CD4-positive, alpha-beta T cell treated with Interleukin-4 for 1 hour (primary cell): ENCODE measurements around the gene GRID1.

ENCODE experiments used
- DNase-seq, 2 donors: peaks; one replicate each; pipeline ENCODE4 v3.0.0-alpha.2; 2020 to 2022

The GRID1 gene

DNA sequence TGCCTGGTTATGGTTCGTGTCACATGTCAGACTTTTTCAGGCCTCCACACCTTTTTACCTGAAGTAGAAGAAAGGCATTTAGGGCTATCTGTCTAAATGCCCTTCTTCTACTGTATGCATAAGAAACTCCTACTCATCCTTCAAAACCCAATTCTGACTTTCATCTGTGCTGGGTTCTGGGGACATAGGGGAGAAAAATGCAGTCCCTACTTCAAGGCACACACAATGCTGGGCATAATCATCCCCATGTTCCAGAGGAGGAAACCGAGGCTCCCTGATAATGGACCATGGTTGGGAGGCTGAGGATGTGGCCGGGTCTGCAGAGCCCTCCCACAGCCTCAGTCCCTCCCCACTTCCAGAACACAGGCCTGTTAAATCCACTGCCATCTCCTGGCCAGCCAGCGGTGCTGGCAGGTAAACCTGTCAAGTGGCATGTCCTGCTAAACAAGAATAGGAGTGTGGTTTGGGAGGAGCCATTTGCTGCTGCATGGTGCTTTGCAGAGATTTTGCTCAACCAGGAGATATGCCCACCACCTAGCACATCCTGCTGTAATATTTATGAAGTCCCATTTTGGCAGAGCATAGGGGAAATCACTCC, 32.0 kb downstream of the GRID1 start:
- DNase-seq, result no peak

DNA sequence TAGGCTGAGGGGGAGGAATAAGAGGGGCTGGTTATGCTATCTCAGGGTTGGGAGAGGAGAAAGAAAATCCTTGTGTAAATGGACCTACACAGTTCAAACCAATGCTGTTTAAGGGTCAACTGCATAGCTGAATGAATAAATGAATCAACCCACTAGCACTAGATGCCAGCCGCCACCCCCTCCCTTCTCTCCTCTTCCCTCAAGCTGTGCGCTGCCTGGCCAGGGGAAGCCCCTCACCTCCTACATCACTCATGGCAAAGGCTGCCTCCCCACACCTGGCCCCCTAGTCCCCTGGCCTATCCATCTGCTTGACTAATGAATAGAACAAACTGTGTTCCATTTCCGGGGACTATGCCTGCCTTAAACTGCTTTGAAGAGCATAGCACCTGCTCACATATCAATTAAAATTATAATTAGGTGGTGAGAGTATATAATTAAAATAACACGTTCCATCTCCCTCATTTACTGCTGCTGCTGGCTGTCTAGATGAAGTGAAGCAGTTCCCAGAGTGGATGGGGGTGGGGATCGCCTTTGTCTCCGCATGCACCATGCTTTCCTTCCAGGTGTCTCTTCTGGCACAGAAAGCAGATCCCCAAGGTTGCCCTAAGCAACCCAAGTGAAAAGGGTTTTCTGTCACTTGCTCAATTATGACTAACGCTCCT, 32.6 kb downstream of the GRID1 start:
- DNase-seq, result no peak

DNA sequence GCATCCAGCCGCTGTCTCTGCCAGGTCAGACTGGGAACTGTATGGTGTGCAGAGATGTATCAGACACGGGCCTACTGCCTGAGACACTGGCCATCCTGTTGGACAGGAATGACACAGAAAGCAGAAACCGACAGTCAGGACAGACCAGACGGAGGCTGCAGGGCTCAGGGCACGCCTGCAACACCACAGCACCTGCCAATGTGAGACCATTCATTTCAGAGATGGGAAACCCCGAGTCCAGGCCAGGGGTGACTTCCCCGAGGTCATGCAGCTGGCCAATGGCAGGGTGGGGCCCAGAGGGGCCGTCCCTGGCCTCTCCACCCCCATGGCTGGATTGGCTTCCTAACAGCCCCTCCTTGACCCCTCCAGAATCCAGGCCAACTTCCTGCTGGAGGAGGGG, 34.7 kb downstream of the GRID1 start:
- DNase-seq, result no peak

DNA sequence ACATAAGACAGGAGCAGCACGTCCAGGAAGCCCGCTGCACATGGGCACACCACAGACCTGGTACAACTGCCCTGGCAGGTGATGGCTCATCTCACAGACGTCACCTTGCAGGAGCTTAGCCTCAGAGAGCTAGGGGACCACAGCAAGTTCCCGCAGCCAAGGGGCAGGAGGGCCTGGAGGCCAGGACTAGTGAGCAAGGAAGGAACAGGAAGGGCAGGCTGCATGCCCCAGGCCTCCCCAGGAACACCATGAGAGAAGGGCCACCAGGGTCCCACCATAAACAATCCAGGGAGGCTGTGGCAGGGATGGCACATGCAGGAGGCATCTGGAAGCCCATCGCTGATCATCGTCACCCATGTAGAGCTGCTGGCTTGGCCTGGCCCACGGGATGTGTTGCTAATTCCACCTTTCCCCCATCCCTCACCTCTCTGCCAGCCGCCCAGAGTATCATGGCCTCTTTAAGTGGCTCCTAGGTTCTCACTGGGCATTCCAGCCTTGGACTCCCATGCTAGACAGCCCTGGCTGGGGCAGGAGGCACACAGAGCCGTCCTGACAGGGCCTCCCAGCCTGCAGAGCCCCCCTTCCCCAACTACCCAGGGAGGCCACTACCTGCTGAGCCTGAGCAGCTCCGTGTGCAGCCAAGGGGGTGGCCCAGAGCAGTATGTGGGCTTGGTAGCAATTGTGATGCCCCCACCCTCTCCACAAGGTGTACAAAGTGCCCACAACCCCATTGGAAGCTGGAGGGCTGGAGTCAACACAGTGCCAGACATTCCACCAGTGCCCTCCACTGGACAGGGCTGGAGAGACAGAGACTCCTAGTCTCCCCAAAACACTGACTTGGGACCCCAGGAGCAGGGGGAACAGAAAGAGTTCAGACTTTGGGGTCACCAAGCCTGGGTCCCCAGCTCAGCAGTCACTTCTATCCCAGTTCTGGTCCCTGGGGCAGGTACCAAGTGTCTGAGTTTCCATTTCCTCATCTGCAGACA, 35.5 kb downstream of the GRID1 start:
- DNase-seq, result no peak

DNA sequence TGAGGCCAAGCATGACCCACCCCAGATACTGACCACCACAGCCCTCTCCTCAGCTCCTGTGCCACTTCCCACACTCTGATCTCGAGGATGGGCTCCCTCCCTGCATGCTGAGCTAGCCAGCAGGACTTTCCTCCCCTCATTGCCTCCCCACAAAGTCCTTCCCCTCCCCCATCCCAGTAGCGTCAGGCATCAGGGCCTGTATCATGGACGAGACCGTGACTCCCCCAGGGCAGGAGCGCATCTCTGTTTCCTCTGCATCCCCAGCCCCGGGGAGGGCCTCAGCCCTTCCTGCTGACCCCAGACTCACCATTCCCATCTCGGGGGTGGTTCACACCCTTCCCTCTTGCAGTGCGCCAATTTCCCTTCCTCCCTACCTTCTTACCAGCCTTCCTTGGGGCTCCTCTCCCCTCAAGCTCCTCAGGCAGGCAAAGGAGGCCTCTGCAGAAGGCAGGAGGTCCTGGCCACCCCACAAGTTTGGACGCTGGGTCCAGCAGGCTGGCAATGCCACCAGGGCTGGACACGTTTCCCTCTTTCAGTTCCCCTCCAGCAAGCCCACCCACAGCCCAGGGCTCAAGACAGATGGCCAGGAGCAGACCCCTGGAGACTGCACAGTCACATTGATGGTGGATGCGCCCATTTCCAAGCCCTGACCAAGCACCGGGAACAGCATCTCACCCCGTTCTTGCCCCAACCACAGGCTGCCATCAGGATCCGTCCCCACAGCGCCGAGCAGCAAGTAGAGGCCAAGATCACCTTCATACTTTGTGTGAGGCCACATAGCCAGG, 36.5 kb downstream of the GRID1 start:
- DNase-seq, result no peak

DNA sequence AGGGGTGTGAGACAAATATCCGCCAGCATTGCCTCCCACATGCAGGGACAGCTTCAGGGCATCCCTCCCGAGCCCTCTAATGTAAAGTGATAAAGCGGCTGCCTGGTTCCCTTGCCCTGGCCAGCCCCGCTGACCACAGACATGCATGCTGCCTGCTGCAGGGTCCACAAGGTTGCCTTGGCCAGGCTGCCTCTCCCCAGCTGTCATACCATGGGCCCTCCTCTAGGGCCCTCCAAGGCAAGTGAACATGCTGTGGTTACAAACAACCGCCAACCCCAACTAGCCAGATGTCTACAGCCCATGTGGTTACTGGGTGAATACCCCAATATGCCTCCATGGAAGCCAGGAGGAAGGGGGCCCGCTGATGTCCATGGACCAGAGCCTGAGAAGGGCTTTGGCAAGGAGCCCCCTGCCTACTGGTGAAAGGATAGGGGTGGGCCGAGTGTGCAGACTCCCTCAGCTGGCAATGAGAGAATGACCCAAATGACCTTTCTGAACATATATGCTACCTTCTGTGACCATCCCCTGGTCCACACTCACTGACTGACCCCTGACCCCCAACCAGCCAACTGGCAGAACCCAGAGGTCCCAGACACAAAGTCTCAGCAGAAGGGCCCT, 37.4 kb downstream of the GRID1 start:
- DNase-seq, result no peak

DNA sequence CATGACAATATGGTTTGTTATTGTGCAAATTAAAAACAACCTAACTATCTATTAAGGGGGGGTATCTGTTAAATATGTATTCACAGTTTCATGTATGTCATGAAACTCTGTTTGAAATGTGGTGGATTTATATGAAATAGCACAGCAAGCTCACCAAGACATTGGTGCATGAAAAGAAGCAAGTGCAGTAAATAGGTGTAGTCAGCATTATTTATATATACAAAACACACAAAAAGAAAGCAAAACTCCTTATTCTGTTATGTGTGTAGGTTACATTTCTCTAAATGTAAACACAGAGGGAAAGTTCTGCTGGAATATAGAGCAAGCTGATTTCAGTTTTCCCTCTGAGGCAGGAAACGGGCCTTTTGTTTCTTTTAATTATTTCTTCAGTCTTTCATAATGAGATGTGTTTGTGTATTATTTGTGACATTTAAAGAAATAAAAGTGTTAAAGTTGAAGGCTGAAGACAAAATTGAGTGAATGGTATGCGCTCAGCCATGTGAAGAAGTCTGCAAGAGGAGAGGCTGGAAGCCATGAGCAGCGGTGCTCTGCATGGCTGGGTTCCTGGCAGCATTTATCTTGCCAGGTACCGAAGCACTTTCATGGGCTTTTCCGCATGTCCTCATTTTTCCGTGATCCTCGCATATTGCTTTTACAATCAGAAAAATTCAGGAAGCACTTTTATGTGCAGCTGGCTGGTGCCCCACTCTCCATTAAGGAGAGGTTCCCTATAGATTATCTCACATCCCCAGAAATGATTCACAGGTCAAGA, 38.5 kb downstream of the GRID1 start:
- DNase-seq, result no peak

DNA sequence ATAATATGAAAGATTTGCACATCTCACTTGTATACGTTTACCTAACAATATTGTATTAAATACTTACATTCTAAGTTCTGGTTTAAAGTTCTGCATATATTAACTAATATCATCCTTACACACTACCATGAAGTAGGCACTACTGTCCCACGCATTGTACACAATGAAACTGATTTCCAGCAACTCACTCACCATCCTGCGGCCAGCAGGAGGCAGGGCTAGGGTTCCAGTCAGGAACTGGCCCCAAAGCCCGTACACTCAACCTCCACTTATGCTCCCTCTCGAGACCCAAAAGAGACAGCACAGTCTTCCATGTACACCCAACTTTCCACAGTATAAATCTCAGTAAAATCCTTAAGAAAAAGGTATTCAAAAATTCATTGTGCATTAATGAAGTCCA, 41.4 kb downstream of the GRID1 start:
- DNase-seq, result no peak

DNA sequence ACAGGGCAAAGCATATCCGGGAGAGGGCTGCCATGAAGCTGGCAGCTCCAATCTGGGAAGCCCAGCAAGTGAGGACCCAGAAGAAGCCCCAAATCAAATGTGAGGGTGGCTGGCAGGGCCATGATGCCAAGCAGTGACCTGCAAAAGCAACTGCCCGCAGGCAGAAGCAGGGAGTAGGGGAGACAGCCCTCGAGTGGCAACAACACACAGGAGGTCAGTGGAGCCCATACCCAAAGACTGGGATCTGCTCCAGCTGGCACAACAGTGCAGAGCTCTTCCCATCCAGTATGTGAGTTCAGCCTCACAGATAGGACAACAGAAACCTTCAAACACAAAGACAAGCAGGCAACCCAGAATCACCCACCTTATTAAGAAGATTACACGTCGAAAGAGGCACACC, 45.0 kb downstream of the GRID1 start:
- no peak for DNase-seq

DNA sequence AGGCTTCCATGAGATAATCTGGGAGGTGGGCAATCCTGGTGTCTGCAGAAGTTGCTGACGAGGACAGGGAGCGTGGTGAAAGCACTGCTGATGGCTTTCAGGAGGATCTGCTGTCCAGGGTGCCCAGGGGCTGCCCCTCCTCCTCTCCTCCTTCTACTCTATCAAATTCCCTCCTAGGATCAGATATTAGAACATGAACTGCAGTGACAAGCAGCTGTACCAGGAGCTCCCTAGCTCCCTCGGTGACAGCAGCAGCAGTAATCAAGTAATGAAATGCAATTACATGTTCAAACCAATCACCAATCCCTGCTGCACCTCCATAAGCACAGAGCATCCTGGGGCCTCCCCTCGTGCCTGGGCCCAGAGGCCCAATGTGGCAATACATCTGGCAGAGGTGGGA, 46.9 kb downstream of the GRID1 start:
- no peak for DNase-seq

DNA sequence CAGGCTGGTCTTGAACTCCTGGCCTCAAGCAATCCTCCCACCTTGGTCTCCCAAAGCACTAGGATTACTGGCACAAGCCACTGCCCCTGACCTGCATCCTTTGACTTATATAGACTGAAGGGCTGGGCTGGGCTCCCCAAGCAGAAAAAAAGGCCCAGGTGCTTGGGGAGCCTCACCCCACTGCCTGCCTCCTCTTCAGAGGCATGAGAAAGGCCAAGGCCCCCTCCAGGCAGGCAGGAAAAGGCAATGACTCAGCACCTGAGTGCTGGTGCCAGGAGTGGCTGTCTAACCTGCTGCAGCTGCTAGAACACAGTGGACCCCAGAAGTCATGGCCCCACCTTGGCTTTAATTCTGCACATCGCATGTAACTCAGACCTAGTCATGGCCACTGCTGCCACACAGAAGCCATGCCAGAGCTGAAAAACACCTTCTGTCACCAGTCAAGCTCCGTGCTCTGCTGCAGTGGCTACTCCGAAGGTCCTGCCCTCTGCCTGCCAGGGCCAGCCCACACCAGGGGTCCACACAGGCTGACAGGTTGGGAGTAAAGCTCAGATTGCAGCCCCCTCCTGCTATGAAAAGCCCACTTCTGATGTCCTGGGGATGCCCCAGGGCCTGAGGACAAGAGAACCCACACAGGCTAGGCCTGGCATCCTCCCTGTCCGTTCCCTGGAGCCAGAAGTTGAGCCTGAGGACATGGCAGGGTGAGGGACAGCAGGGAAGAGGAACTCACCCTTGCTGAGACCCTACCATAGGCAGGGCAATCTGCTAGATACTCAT, 48.5 kb downstream of the GRID1 start:
- no peak for DNase-seq

DNA sequence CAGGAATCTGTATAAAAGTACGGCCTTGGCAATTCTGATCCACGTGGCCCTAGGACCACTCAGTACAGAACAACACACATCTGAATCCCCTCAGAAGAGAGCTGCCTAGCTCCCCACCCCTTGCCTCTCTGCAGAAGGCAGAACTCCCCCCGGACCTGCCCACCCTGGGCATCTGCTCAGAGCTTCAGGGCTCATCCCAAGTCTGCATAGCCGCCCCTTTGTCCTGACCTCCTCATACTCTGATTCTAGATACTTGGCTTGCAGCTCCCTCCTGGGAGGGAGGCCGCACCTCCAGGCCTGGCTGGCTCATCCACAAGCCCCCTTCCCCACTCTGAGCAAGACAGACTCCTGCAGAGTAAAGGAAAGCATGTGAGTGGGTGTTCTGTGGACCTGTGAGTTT, 49.6 kb downstream of the GRID1 start:
- no peak for DNase-seq

DNA sequence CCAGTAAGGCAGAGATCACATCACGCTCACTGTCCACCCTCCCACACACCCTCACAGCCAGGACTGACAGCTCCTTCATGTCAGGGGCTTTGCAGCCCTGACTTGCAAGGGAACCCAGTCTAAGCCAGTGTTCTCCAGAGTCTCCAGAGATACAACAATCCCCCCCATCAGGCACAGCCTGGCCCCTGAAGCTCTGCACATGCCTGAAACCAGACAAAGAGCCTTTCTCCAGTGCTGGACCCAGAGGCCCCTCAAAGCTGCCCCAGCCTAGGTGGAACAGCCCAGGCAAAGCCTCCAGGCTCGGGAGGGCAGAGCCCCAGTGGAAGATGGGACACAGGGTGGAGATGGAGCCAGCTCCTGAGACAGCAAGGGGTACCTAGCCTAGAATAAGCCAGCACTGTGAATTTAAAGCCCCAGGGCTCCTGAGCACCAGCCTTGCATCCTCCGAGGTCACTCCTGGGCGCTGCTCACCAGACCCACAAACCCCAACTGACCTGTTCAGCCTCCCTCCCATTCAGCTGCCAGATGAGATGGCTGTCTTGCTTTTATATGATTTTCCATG, 50.2 kb downstream of the GRID1 start:
- no peak for DNase-seq

DNA sequence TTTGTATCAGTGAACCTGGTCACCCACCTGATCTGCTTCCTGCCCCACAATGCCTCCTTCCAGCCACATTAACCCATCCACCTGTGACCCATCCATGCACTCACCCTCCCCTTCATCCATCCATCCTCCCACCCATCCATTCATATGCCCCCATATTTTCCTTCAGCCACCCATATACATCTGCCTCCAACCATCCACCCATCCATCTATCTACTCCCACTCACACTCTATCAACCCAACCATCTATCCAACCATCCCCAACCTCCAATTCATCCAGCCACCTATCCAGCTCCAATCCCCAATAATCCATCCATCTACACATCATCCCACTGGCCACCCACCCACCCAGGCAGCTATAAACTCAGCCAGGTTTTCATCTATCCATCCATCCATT, 51.0 kb downstream of the GRID1 start:
- no peak for DNase-seq

DNA sequence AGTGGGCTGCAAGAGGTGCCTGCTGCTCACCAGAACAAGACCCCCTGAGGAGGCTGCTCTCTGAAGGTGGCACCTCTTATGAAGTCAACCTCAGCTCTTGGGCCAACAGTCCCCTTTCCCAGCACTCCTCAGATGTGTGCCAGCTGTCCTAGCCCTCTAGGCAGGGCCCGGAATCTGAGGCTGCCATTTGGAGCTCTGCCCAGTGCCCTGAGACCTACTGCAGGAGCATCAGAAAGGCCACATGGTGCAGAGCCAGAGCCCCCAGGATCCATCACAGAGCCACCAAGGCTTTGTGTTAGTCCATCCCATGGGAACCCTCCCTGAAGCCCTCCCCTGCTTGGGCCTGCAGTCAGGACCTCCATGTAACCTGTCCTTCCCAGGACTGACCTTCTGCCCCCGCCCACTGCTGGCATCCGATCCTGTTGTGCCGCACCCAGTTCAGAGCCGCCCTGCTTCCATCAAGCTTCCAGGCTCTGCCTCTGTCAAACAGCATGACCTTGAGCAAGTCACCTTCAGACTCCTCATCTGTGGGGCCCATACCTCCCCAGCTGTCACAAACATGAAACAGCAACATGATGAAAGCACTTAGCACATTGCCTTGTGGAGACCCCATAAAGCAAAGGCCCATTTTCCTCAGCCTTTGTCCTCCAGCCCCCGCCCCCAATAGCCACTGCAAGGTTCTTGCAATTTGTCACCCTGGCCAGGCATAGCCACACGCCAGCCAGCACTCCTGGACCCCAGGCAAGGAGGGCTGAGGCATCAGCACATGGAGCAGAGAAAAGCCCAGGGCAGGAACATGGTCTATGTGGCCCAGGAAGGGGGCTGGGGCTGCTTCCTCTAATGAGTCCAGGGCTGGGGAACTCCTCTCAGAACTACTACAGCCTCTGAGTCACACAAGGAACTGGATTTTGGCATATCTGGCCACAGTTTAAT, 51.7 kb downstream of the GRID1 start:
- DNase-seq, result no peak

DNA sequence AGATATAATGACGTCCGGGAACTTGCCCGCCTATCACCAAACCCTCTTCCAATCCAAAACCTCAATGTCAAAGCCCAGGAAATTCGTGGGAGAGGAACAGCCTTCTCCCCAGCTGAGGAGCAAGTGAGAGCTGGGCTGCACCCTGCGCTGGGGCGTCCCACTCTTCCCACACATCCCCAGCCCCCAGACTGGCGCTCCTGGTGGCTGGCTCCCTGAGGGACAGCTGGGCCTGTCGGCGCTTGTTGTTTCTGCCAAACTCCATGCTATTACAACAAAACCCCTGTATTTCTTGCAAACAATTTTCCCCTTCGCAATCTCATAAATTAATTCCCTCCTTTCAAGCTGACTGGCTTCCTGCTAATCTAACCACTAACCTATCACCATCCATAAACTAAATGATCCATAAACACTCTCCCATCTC, 53.0 kb downstream of the GRID1 start:
- no peak for DNase-seq

DNA sequence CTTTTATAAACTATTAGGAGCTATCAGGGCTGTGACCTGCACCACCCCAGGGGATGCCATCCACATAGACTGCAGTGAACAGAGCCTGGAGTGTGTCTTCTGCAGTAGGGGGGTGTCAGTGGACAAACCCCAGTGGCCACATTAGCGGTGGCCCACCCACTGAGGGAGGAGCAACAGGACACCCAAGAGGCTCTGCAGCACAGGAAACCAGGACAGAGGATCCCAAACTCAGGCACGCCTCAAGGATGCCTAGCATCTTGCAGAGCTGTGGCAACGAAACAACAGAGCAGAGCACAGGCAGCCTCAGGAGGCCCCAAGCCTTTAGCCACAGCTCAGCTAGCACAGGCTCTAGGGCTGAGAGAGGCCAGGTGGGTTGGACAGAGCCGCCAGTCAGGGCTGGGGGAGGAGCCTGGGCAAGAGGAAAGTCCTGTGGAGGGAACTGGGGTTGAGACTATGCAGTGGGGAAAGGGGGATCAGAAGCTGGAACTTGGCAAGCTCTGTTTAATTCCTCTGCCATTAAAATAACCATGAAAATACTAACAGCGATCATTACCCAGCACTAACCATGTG, 53.8 kb downstream of the GRID1 start:
- no peak for DNase-seq

DNA sequence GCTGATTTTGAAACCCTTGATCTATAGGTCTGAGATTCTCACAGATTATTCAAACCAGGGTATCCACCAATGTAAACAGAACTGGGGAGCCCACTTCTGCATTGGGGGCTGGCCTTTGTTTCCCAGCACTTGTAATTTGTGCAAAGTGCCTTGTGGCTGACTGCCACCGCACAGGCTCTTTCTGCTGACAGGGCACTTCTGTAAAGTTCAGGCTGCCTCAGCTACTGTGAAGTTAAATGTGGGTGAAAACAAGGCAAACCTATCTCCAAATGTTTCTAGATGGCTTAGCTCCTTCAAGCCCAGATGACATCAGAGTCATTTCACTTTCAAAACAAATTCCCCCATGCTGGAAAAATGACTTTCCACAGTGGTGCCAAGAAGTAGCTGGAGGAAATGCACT, 54.7 kb downstream of the GRID1 start:
- no peak for DNase-seq

DNA sequence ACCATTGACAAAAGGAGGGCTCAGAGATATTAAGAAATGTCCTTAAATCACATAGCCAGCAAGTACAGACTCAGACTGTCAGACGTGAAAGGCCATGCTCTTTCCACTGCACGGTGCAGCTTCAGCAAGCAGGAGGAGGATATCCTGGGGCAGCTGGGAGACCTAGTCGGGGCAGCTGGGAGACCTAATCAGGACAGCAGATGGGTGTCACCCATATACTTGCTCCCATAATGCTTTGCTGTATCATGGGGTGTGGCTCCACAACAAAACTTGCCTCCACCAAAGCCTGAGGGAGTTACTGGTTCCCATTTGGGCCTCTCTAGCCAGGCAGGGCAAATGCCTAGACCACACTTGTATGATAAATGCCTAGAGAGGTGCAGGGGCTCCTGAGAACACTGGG, 55.4 kb downstream of the GRID1 start:
- DNase-seq, result no peak
